PC-9 (cell line): ENCODE results near the gene LHX8. TPM values are rescaled to one million over a fixed set of nuclear protein-coding genes. Genes with fewer than 3 reads are reported as not detected.
"Not testable (repeated sequence)": the region's sequence is repeated elsewhere in the genome, so short reads cannot be mapped to it uniquely, and the experiment has no call there.

Experiments
- BruUV-seq: library from RNA; stranded (reverse); fragments of 400-500 nt; replicated peaks from 2 replicates; lab custom pipeline; 2021; lab: Mats Ljungman, UMichigan
- CTCF ChIA-PET: fragments of 300-600 bp; sonication (Branson Sonifier 250); formaldehyde crosslinking; loops from one replicate; lab custom pipeline; 2022; ENCODE audit warnings: antibody characterized with exemption; lab: Charles Lee
- POLR2A ChIA-PET: fragments of 300-600 bp; sonication (Branson Sonifier 250); formaldehyde crosslinking; loops from one replicate; lab custom pipeline; 2022; ENCODE audit warnings: antibody characterized with exemption; ENCODE audit not compliant: unreplicated experiment; lab: Charles Lee
- DNase-seq, 2 experiments: peaks; one replicate each; pipeline versions ENCODE4 v3.0.0 to v3.0.0-alpha.2; 2015 to 2022; ENCODE audit warnings: mixed read lengths in 1 of 2
- H2AFZ ChIP-seq: fragments of 200-600 bp; sonication (generic); 2 replicates; pipeline ENCODE4 v1.8.1; 2017; ENCODE audit warnings: antibody characterized with exemption
- H3F3A ChIP-seq: fragments of 200-600 bp; sonication (generic); 2 replicates; pipeline ENCODE4 v1.8.1; 2017; ENCODE audit warnings: antibody characterized with exemption, mild to moderate bottlenecking, low read depth; ENCODE audit not compliant: insufficient read depth
- H3K27ac ChIP-seq: fragments of 200-600 bp; sonication (generic); 2 replicates; pipeline ENCODE4 v1.6.1; 2016; ENCODE audit warnings: mixed run types
- H3K27me3 ChIP-seq: fragments of 200-600 bp; sonication (generic); 2 replicates; pipeline ENCODE4 v1.6.1; 2016; ENCODE audit warnings: low read depth, mixed run types; ENCODE audit not compliant: insufficient read depth
- H3K36me3 ChIP-seq: fragments of 200-600 bp; sonication (generic); 2 replicates; pipeline ENCODE4 v1.6.1; 2016; ENCODE audit warnings: low read depth, mixed run types
- H3K4me1 ChIP-seq: fragments of 200-600 bp; sonication (generic); replicated peaks from 2 replicates; pipeline ENCODE4 v1.6.1; 2016; ENCODE audit warnings: mixed run types; ENCODE audit not compliant: insufficient read depth
- H3K4me2 ChIP-seq: fragments of 200-600 bp; sonication (generic); 2 replicates; pipeline ENCODE4 v1.6.1; 2017; ENCODE audit warnings: mixed run types
- H3K4me3 ChIP-seq: fragments of 200-600 bp; sonication (generic); 2 replicates; pipeline ENCODE4 v1.6.1; 2016; ENCODE audit warnings: mixed run types
- H3K79me2 ChIP-seq: fragments of 200-600 bp; sonication (generic); 2 replicates; pipeline ENCODE4 v1.6.1; 2017; ENCODE audit warnings: low read depth, mixed run types
- H3K9me2 ChIP-seq: fragments of 200-600 bp; sonication (generic); 2 replicates; pipeline ENCODE4 v1.8.1; 2017; ENCODE audit warnings: mild to moderate bottlenecking; ENCODE audit not compliant: insufficient read depth
- H3K9me3 ChIP-seq: fragments of 200-600 bp; sonication (generic); 2 replicates; pipeline ENCODE4 v1.8.1; 2016; ENCODE audit warnings: low read depth; ENCODE audit not compliant: insufficient read depth
- H4K20me1 ChIP-seq: fragments of 200-600 bp; sonication (generic); 2 replicates; pipeline ENCODE4 v1.8.1; 2017; ENCODE audit not compliant: insufficient read depth
- EZH2 ChIP-seq: fragments of 200-600 bp; sonication (generic); IDR thresholded peaks from 2 replicates; pipeline ENCODE4 v1.8.0; 2017; ENCODE audit warnings: antibody characterized with exemption, low read depth
- intact Hi-C: fragments of 100-400 bp; cut with micrococcal nuclease; formaldehyde crosslinking; loops from one replicate; pipeline ENCODE4 v1.10.0; 2022; ENCODE audit not compliant: unreplicated experiment
- total RNA-seq: library from RNA; stranded (reverse); gene quantifications from 2 replicates; pipeline ENCODE4 v1.2.3, GENCODE V29; 2021
- TF ChIP-seq, protein P1 (sequence below): fragments of 200-600 bp; sonication (generic); conservative IDR thresholded peaks from 2 replicates; pipeline ENCODE4 v1.6.1; 2017; ENCODE audit warnings: mixed run types, antibody characterized with exemption, mild to moderate bottlenecking, moderate library complexity

The LHX8 gene
- total RNA-seq, 1 experiment from 2014 or later = not detected

DNA sequence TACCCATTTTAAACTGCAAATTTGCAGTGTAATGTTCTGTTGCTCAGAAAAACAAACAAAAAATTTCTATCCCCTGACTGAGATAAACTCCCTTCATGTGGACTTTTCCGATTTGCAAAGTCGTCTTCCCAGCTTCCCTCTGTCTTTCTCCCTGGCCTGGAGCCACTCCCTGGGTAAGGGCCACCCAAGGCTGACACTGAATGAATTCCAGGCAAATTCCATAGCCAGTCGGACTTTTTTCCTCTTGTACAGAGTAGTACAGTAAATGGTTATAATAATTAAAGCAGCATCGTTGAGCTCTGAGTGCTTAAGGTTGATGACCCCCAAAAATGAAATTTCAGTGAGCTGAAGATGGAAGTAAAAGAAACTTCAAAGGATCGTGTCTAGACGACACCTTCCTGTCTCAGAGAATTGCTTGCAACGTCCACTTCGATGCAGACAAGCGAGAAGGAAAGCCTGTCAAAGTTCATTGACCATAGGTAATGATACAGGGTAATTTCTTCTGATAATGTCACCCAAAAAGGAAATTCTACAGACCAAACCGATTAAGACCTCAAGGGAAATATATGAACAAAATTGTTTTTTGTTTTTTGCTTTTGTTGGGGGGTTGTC is 33.6 kb upstream of the LHX8 start:
- no peak overlapping the region for H3K4me3 ChIP-seq
- H3K36me3 ChIP-seq = no peaks in the 10 kb centered on the region
- H3K9me2 ChIP-seq = no peaks in the 10 kb centered on the region
- no peaks in the 10 kb centered on the region for H4K20me1 ChIP-seq
- no peaks in the 10 kb centered on the region for H3K9me3 ChIP-seq
- H3F3A ChIP-seq = no peaks in the 10 kb centered on the region
- no peaks in the 10 kb centered on the region for H3K79me2 ChIP-seq
- BruUV-seq = no TSS peak
- H3K4me1 ChIP-seq = no peaks in the 10 kb centered on the region
- intact Hi-C loops = no loop called here
- H3K27me3 ChIP-seq = no peaks in the 10 kb centered on the region
- POLR2A ChIA-PET = no interaction called here
- peak overlapping the region; percentile 2; the same call in 1 of the 2 replicates for H3K4me2 ChIP-seq
- TF ChIP-seq, protein P1, sequence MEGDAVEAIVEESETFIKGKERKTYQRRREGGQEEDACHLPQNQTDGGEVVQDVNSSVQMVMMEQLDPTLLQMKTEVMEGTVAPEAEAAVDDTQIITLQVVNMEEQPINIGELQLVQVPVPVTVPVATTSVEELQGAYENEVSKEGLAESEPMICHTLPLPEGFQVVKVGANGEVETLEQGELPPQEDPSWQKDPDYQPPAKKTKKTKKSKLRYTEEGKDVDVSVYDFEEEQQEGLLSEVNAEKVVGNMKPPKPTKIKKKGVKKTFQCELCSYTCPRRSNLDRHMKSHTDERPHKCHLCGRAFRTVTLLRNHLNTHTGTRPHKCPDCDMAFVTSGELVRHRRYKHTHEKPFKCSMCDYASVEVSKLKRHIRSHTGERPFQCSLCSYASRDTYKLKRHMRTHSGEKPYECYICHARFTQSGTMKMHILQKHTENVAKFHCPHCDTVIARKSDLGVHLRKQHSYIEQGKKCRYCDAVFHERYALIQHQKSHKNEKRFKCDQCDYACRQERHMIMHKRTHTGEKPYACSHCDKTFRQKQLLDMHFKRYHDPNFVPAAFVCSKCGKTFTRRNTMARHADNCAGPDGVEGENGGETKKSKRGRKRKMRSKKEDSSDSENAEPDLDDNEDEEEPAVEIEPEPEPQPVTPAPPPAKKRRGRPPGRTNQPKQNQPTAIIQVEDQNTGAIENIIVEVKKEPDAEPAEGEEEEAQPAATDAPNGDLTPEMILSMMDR = no peak
- TF ChIP-seq EZH2 = no peak
- no peak overlapping the region for H3K27ac ChIP-seq
- CTCF ChIA-PET = interaction anchor here (0.5 kb wide), 1 partner anchor 1290 kb away, joined by 3 read pairs; no protein-coding TSS in a partner anchor
- DNase-seq = no peak
- no peak overlapping the region for H2AFZ ChIP-seq

DNA sequence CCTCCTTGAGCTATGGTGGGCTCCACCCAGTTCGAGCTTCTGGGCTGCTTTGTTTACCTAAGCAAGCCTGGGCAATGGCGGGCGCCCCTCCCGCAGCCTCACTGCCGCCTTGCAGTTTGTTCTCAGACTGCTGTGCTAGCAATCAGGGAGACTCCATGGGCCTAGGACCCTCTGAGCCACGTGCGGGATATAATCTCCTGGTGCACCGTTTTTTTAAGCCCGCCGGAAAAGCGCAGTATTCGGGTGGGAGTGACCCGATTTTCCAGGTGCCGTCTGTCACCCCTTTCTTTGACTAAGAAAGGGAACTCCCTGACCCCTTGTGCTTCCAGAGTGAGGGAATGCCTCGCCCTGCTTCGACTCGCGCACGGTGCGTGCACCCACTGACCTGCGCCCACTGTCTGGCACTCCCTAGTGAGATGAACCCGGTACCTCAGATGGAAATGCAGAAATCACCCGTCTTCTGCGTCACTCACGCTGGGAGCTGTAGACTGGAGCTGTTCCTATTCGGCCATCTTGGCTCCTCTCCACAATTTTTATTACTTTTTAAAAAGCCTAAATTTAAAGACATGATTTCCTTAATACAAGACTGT is 21.7 kb upstream of the LHX8 start:
- DNase-seq, H3K9me2 ChIP-seq, H3F3A ChIP-seq, H3K27ac ChIP-seq, POLR2A ChIA-PET, H3K27me3 ChIP-seq, BruUV-seq, H3K4me1 ChIP-seq, H4K20me1 ChIP-seq, H3K79me2 ChIP-seq, intact Hi-C loops, CTCF ChIA-PET, H3K36me3 ChIP-seq, H3K9me3 ChIP-seq: not testable (repeated sequence)
- Histone ChIP-seq H3K4me3 (peak overlapping the region; percentile 29; the same call in 1 of the 2 replicates), H2AFZ (peak overlapping the region; percentile 70; the same call in 1 of the 2 replicates), H3K4me2 (peak overlapping the region; percentile 65)

DNA sequence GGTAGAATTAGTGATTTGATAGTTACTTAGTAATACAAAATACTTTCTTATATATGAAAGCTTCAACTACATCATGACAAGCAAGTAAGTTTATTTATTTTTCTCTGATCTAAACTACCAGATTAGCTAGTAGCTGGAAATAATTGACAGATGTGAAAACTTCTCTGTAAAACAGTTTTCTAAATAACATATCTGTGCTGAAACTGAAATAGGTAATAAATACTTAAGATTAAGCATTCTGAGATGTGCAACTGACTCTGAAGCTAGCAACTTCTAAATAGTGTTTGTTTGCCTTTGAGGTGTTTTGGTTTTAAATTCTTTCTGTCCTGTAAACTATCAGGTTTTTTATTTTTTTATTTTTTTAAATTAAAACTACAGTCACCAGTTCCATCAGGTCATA is 18.5 kb upstream of the LHX8 start:
- no peak overlapping the region for H3K4me2 ChIP-seq
- no peaks in the 10 kb centered on the region for H3K9me2 ChIP-seq
- H3K9me3 ChIP-seq = no peaks in the 10 kb centered on the region; the same call in 1 of the 2 replicates
- no peaks in the 10 kb centered on the region for H3K79me2 ChIP-seq
- intact Hi-C loops = no loop called here
- H2AFZ ChIP-seq = no peak overlapping the region
- ChIA-PET CTCF (no interaction called here), POLR2A (no interaction called here)
- H3K36me3 ChIP-seq = no peaks in the 10 kb centered on the region
- H3K4me3 ChIP-seq = no peak overlapping the region
- no TSS peak for BruUV-seq
- no peak overlapping the region for H3K27ac ChIP-seq
- no peaks in the 10 kb centered on the region for H3K4me1 ChIP-seq
- no peaks in the 10 kb centered on the region for H3K27me3 ChIP-seq
- DNase-seq = no peak
- no peaks in the 10 kb centered on the region for H4K20me1 ChIP-seq
- no peak for TF ChIP-seq EZH2
- TF ChIP-seq, protein P1 = no peak
- no peaks in the 10 kb centered on the region for H3F3A ChIP-seq
